GM23248 (cell line): ENCODE measurements around the gene METTL4. TPM values are rescaled to one million over a fixed set of nuclear protein-coding genes. Genes with fewer than 3 reads are reported as not detected.
"Not testable (repeated sequence)": the region's sequence is repeated elsewhere in the genome, so short reads cannot be mapped to it uniquely, and the experiment has no call there.

Source experiments
- DNase-seq: peaks from one replicate; pipeline ENCODE4 v3.0.0-alpha.2; 2015
- H2AFZ ChIP-seq: fragments of 200-600 bp; sonication (generic); 2 replicates; pipeline ENCODE4 v1.6.1; 2016; ENCODE audit warnings: antibody characterized with exemption
- H3F3A ChIP-seq: fragments of 200-600 bp; sonication (generic); 2 replicates; pipeline ENCODE4 v1.6.1; 2016; ENCODE audit warnings: mild to moderate bottlenecking, antibody characterized with exemption, mixed run types; ENCODE audit not compliant: insufficient read depth
- H3K27ac ChIP-seq: fragments of 200-600 bp; sonication (generic); 2 replicates; pipeline ENCODE4 v1.5.1; 2016; ENCODE audit warnings: mild to moderate bottlenecking
- H3K27me3 ChIP-seq: fragments of 200-600 bp; sonication (generic); replicated peaks from 2 replicates; pipeline ENCODE4 v1.6.1; 2016; ENCODE audit warnings: mild to moderate bottlenecking; ENCODE audit not compliant: insufficient read depth
- H3K36me3 ChIP-seq: fragments of 200-600 bp; sonication (generic); 2 replicates; pipeline ENCODE4 v1.6.1; 2016; ENCODE audit warnings: low read depth, mild to moderate bottlenecking
- H3K4me1 ChIP-seq: fragments of 200-600 bp; sonication (generic); 2 replicates; pipeline ENCODE4 v1.6.1; 2016; ENCODE audit warnings: mild to moderate bottlenecking; ENCODE audit not compliant: insufficient read depth
- H3K4me2 ChIP-seq: fragments of 200-600 bp; sonication (generic); one replicate; pipeline ENCODE4 v1.6.1; 2016; ENCODE audit warnings: mild to moderate bottlenecking; ENCODE audit not compliant: unreplicated experiment
- H3K4me3 ChIP-seq: fragments of 200-600 bp; sonication (generic); 2 replicates; pipeline ENCODE4 v1.5.1; 2016; ENCODE audit warnings: mild to moderate bottlenecking
- H3K79me2 ChIP-seq: fragments of 200-600 bp; sonication (generic); 2 replicates; pipeline ENCODE4 v1.6.1; 2016; ENCODE audit warnings: mild to moderate bottlenecking; ENCODE audit not compliant: insufficient read depth
- H3K9ac ChIP-seq: fragments of 200-600 bp; sonication (generic); 2 replicates; pipeline ENCODE4 v1.6.1; 2016; ENCODE audit warnings: mild to moderate bottlenecking
- H3K9me2 ChIP-seq: fragments of 200-600 bp; sonication (generic); 2 replicates; pipeline ENCODE4 v1.6.1; 2016; ENCODE audit warnings: mixed run types, mild to moderate bottlenecking, moderate library complexity; ENCODE audit not compliant: insufficient read depth
- H3K9me3 ChIP-seq: fragments of 200-600 bp; sonication (generic); one replicate; pipeline ENCODE4 v1.6.1; 2017; ENCODE audit warnings: low read depth
- H4K20me1 ChIP-seq: fragments of 200-600 bp; sonication (generic); 2 replicates; pipeline ENCODE4 v1.6.0; 2016; ENCODE audit not compliant: insufficient read depth
- EZH2 ChIP-seq: fragments of 200-600 bp; sonication (generic); IDR thresholded peaks from 2 replicates; pipeline ENCODE4 v1.6.1; 2018; ENCODE audit warnings: antibody characterized with exemption, mild to moderate bottlenecking; ENCODE audit not compliant: insufficient read depth, poor library complexity, severe bottlenecking
- EZH2phosphoT487 ChIP-seq: fragments of 200-600 bp; sonication (generic); IDR thresholded peaks from 2 replicates; pipeline ENCODE4 v1.6.1; 2018; ENCODE audit warnings: antibody characterized with exemption, moderate library complexity, mild to moderate bottlenecking, low read depth; ENCODE audit not compliant: insufficient read depth
- whole genome bisulfite sequencing, 2 experiments: methylation state at CpG; one replicate each; pipeline ENCODE4 v1.1.6; 2015 to 2017; ENCODE audit warnings: low lambda C conversion rate in 2 of 2, low coverage in 1 of 2; ENCODE audit errors: missing lambda C conversion rate in 2 of 2; 5-methylcytosine and 5-hydroxymethylcytosine counted together
- in situ Hi-C: fragments of 300-500 bp; cut with MboI; formaldehyde crosslinking; loops from 2 replicates; pipeline ENCODE4 v1.15.0; 2020
- polyA plus RNA-seq: library from polyadenylated mRNA; unstranded; fragments of >200 nt; fragmentation: Nextera tagmentation; extraction: Ambion mirVana; gene quantifications from 2 replicates; pipeline ENCODE4 v1.2.1, GENCODE V29; 2016
- total RNA-seq: library from RNA; depleted of rRNA; stranded (reverse); fragments of >200 nt; shearing (Covaris generic); gene quantifications from 2 replicates; pipeline ENCODE4 v1.2.3, GENCODE V29; 2014

The METTL4 gene
- total and polyA plus RNA-seq, 2 experiments from 2014 or later = 5.6 to 9.9 TPM

DNA sequence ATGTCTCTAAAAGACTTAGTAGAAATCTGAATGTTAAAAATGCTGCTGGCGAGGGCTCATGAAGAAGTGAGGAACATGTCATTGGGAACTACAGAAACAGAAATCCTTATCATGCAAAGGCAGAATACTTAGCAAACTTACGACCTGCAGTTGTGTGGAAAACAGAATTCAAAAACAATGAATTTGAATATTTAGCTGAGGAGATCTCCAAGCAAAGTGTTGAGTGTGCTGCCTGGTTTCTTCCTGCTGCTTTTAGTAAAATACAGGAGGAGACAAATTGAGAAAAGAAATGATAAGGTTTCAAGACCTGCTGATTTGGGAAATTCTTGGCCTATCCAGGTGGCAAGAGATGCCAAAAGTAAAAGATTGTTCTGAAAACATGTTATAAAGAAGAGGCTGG lies 38.5 kb downstream of the METTL4 start:
- H3K9ac ChIP-seq = no peak overlapping the region
- TF ChIP-seq EZH2 (no peak), EZH2phosphoT487 (no peak)
- DNase-seq = no peak
- in situ Hi-C loops = loop anchor here (10.0 to 25.0 kb wide), 3 partner anchors 188 to 1670 kb away; no protein-coding TSS in a partner anchor
- no peaks in the 10 kb centered on the region for H3K27me3 ChIP-seq
- H3K9me2 ChIP-seq = no peaks in the 10 kb centered on the region
- no peaks in the 10 kb centered on the region for H3K79me2 ChIP-seq
- no peaks in the 10 kb centered on the region for H3K9me3 ChIP-seq
- H2AFZ ChIP-seq = no peak overlapping the region
- H3F3A ChIP-seq = no peaks in the 10 kb centered on the region
- no peaks in the 10 kb centered on the region for H3K36me3 ChIP-seq
- no peak overlapping the region for H3K4me2 ChIP-seq
- 95 to 98% methylated on average over 2 of the region's 2 CpGs for WGBS, 2 experiments
- no peaks in the 10 kb centered on the region for H4K20me1 ChIP-seq
- H3K4me1 ChIP-seq = no peaks in the 10 kb centered on the region
- H3K4me3 ChIP-seq = no peak overlapping the region
- H3K27ac ChIP-seq = no peak overlapping the region

DNA sequence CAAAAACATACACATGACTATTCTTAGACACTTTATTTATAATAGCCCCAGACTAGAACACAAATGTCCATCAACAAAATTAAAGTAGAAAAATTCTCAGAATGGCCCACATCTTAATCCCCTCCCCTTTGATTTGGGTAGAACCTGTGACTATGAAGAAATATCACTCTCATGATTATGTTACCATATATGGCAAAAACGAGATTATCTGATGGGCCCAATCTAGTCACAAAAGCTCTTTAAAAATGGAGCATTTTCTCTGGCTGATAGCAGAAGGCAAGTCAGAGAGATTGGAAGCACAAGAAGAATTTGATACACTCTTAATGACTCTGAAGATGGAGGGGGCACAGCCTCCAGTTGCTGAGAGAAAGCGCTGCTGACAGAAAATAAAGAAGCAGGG lies 39.6 kb downstream of the METTL4 start:
- Histone ChIP-seq H3K4me3 (no peak overlapping the region), H3K27me3 (no peaks in the 10 kb centered on the region), H4K20me1 (no peaks in the 10 kb centered on the region), H3K27ac (no peak overlapping the region), H3K9me2 (no peaks in the 10 kb centered on the region), H3K9ac (no peak overlapping the region), H3K4me2 (no peak overlapping the region), H2AFZ (no peak overlapping the region), H3F3A (no peaks in the 10 kb centered on the region), H3K36me3 (no peaks in the 10 kb centered on the region), H3K9me3 (no peaks in the 10 kb centered on the region), H3K79me2 (no peaks in the 10 kb centered on the region), H3K4me1 (no peaks in the 10 kb centered on the region)
- WGBS, 2 experiments = 95 to 97% methylated on average over 2 of the region's 2 CpGs
- DNase-seq = no peak
- in situ Hi-C loops = loop anchor here (10.0 to 25.0 kb wide), 3 partner anchors 187 to 1669 kb away; no protein-coding TSS in a partner anchor
- TF ChIP-seq EZH2 (no peak), EZH2phosphoT487 (no peak)

- Histone ChIP-seq H3K27me3 (no peaks in the 10 kb centered on the region), H4K20me1 (no peaks in the 10 kb centered on the region), H3K4me1 (no peaks in the 10 kb centered on the region), H3K9ac (no peak overlapping the region), H3K9me2 (no peaks in the 10 kb centered on the region), H2AFZ (no peak overlapping the region), H3K36me3 (no peaks in the 10 kb centered on the region), H3F3A (no peaks in the 10 kb centered on the region), H3K4me3 (no peak overlapping the region), H3K27ac (no peak overlapping the region), H3K4me2 (no peak overlapping the region), H3K9me3 (no peaks in the 10 kb centered on the region), H3K79me2 (no peaks in the 10 kb centered on the region)
- in situ Hi-C loops = loop anchor here (10.0 to 25.0 kb wide), 3 partner anchors 64 to 1667 kb away; no protein-coding TSS in a partner anchor
- 87 to 93% methylated on average over 7 of the region's 7 CpGs for WGBS, 2 experiments
- TF ChIP-seq EZH2phosphoT487 (no peak), EZH2 (no peak)
- DNase-seq = no peak
These were observed 42.2 kb downstream of the METTL4 start for GRCh38 chr18:2529154-2529553.

DNA sequence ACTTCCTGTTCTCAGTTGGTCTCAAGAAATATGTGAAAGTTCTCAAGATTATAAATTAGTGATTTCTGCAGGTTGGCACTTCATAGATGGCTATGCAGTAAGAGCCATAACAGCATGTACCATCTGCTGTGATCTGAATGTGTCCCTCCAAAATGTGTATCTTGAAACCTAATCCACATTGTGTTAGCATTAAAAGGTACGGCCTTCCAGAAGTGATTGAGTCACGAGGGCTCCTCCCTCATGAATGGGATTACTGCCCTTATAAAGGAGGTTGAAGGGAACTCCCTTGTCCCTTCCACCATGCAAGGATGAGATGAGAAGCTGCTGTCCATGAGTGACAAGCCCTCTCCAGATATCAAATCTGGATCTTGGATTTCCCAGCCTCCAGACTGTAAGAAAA lies 45.0 kb downstream of the METTL4 start:
- Histone ChIP-seq H3K9me2 (no peaks in the 10 kb centered on the region; the same call in 1 of the 2 replicates), H3K4me3 (no peak overlapping the region), H3K79me2 (no peaks in the 10 kb centered on the region), H3K9ac (no peak overlapping the region), H3K36me3 (no peaks in the 10 kb centered on the region), H3K27me3 (no peaks in the 10 kb centered on the region), H2AFZ (no peak overlapping the region), H4K20me1 (no peaks in the 10 kb centered on the region), H3K4me2 (no peak overlapping the region), H3K9me3 (no peaks in the 10 kb centered on the region), H3K4me1 (no peaks in the 10 kb centered on the region), H3K27ac (no peak overlapping the region), H3F3A (no peaks in the 10 kb centered on the region)
- TF ChIP-seq EZH2 = no peak
- TF ChIP-seq EZH2phosphoT487 = no peak
- WGBS, 2 experiments = 98 to 100% methylated on average over 2 of the region's 2 CpGs
- DNase-seq = no peak
- in situ Hi-C loops = loop anchor here (10.0 to 25.0 kb wide), 3 partner anchors 62 to 1664 kb away; no protein-coding TSS in a partner anchor

DNA sequence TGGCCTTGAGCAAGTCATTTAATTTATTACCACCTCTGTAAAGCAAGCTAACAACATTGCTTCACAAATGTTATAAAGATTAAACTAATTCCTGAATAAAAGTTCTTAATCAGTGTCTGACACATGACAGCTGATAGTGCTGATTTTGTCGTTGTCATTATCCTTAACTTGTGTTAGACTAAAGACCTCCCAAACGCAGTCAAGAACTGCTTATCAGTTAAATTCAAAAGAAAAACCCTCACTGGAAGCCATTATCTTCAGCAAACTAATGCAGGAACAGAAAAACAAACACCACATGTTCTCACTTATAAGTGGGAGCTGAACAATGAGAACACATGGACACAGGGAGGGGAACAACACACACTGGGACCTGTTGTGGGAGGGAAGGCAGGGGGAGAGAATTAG lies 46.5 kb downstream of the METTL4 start:
- not testable (repeated sequence) for H4K20me1 ChIP-seq, H3K27ac ChIP-seq, DNase-seq, H3K9me2 ChIP-seq, H3K4me2 ChIP-seq, H3K27me3 ChIP-seq, H3K79me2 ChIP-seq, H3K4me3 ChIP-seq, H3K4me1 ChIP-seq, H2AFZ ChIP-seq, H3K36me3 ChIP-seq, H3K9ac ChIP-seq, H3F3A ChIP-seq, H3K9me3 ChIP-seq
- in situ Hi-C loops = loop anchor here (10.0 to 25.0 kb wide), 4 partner anchors 60 to 1662 kb away; no protein-coding TSS in a partner anchor
- WGBS, 2 experiments = 8 to 11% methylated on average over 2 of the region's 2 CpGs
